Activated naive CD4-positive, alpha-beta T cell treated with anti-CD3 and anti-CD28 coated beads, Interleukin-2, amount 50 U/mL, for 24 hours (primary cell): Measurements from ENCODE around the gene SUCLG2.
"Not testable (repeated sequence)": the region's sequence is repeated elsewhere in the genome, so short reads cannot be mapped to it uniquely, and the experiment has no call there.

Experiments
- H3K27ac Mint-ChIP-seq: one replicate; pipeline ENCODE4 v1.8.0; 2021; ENCODE audit warnings: mild to moderate bottlenecking, mixed read lengths
- H3K27me3 Mint-ChIP-seq: one replicate; pipeline ENCODE4 v1.8.0; 2021; ENCODE audit warnings: mixed read lengths
- H3K36me3 Mint-ChIP-seq: one replicate; pipeline ENCODE4 v1.8.0; 2021; ENCODE audit warnings: mixed read lengths
- H3K4me1 Mint-ChIP-seq: one replicate; pipeline ENCODE4 v1.8.0; 2021; ENCODE audit warnings: mixed read lengths
- H3K4me3 Mint-ChIP-seq: one replicate; pipeline ENCODE4 v1.8.0; 2021; ENCODE audit warnings: mild to moderate bottlenecking, mixed read lengths
- H3K9me3 Mint-ChIP-seq: one replicate; pipeline ENCODE4 v1.8.0; 2021; ENCODE audit warnings: mixed read lengths

SUCLG2 gene

DNA sequence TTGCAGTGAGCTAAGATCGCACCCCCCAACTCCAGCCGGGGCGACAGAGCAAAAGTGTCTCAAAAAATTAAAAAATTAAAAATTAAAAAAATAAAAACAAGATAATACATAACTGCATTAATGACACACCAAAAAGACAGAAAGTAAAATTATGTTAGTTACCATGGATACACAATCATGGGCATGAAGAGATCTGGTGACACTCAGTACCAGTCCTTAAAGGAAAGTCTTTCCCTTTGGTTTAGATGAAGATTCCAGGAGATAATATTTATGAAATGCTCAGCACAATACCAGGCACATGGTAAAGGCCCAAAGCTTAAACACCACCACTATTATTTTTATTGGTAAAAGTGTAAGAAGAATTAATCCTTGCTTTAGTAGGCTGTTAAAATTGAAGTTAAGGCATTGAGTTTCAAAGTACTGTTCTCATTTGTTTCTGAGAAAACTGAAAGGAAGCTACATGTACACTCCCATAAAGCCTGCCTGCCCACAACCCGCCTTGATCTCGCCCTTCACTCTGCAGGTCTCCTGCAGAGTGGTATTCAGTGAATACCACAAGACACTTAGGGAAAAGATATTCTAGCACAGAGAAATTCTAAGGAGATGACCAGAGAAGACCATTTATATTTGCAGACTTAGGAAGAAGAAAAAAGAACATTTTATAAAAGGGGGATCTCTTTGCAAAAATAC is 52.3 kb downstream of the SUCLG2 start:
- Mint-ChIP-seq H3K4me1 (peaks cover 89% of the 10 kb centered on the region), H3K9me3 (no peaks in the 10 kb centered on the region), H3K27me3 (no peaks in the 10 kb centered on the region), H3K36me3 (peaks cover 17% of the 10 kb centered on the region), H3K27ac (peak overlapping the region; percentile 94), H3K4me3 (peak overlapping the region; percentile 77)

DNA sequence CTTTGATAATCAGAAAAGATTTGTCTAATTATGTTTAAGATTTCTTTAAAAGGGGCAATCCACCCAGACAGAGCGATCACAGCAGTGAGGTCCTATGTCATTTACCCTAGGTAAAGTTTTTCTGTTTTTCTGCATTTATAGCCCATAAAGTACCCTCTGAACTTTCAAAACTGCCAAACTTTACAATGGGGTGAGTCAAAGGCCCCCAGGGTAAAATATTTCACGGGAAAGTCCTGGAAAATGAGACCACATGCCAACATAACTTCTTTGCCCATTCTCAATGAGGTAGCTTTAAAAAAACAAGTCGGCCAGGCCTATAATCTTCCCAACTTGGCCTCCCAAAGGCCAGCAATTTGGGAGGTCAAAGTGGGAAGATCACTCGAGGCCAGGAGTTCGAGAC is 53.0 kb downstream of the SUCLG2 start:
- Mint-ChIP-seq H3K36me3 (peaks cover 17% of the 10 kb centered on the region), H3K9me3 (no peaks in the 10 kb centered on the region), H3K4me1 (peaks cover 91% of the 10 kb centered on the region), H3K27me3 (no peaks in the 10 kb centered on the region), H3K4me3 (no peak overlapping the region), H3K27ac (peak overlapping the region; percentile 30)

DNA sequence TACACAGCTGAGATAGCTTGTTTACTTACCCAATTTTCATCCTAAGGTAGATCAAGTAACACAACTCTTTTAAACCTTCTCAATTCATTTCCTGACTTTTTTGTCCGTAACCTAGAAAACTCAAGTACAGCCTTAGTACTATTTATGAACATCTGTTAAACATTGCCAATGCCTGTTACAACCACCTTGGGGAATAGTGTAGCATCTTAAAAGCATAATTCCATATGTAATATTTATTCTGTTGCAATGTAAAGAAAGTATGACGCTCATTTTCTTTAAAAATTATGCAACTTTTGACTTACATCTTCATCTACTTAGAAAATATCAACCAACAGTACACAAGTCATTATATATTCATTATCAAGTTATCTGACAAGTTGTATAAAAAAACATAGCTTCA is 54.6 kb downstream of the SUCLG2 start:
- H3K9me3 Mint-ChIP-seq = no peaks in the 10 kb centered on the region
- H3K27me3 Mint-ChIP-seq = no peaks in the 10 kb centered on the region
- peaks cover 19% of the 10 kb centered on the region for H3K36me3 Mint-ChIP-seq
- H3K4me3 Mint-ChIP-seq = peak overlapping the region; percentile 39
- H3K27ac Mint-ChIP-seq = peak overlapping the region; percentile 76
- peaks cover 91% of the 10 kb centered on the region for H3K4me1 Mint-ChIP-seq

DNA sequence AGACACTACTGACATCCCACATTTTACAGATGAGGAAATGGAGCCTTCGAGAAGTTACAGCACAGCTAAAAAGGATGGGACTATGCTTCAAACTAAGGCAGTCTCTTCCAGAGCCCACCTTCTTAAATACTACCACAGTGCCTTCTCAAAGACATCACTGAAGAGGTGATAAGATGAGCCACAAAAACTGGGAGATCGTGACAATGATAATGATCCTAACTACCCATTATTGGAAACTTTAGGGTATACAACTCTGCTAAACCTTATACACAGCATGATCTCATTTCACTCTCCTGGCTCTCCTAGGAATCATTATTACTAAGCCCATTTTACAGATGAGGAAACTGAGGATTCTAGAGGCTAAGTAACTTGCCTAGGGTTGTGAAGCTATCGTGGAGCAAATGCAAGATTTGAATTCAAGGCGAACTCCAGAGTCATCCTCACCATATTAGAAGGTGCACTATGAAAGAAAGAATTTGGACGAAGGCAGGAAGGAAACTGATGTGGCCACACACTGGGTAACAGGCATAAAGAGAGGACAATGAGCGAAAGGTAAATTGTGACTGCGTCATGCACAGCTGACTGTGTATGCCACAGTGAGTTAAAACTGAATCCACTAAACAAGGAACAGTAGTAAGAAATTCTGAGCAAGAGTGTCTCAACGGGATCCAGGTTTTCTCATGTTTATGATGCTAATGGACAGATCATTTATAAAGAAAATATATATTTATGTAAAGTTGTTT is 55.4 kb downstream of the SUCLG2 start:
- Mint-ChIP-seq H3K36me3 (peaks cover 21% of the 10 kb centered on the region), H3K4me3 (peak overlapping the region; percentile 9), H3K9me3 (no peaks in the 10 kb centered on the region), H3K4me1 (peaks cover 90% of the 10 kb centered on the region), H3K27ac (peak overlapping the region; percentile 63), H3K27me3 (no peaks in the 10 kb centered on the region)

DNA sequence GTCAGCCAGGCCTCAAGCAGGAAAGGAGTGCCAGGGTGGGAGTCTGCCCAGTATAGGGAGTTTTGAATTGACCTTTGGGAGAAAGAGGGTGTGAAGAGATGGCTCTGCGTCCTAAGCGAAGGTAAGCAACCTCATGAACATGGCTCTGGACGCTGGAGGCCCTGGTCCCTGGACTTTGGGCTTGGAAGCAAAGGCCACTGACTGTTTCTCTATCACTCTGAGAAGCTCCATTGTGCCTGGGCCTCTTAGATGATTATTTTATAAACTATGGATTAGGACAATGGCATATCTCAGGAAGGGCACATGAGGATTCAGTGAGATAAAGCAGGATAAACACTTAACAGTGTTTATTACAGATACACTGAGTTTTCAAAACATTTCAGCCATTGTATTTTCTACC is 59.0 kb downstream of the SUCLG2 start:
- Mint-ChIP-seq H3K4me3 (no peak overlapping the region), H3K27ac (peak overlapping the region; percentile 14), H3K4me1 (peaks cover 91% of the 10 kb centered on the region), H3K9me3 (no peaks in the 10 kb centered on the region), H3K27me3 (no peaks in the 10 kb centered on the region), H3K36me3 (peaks cover 34% of the 10 kb centered on the region)

GRCh38 chr3:67593761-67594234 is 60.6 kb downstream of the SUCLG2 start:
- H3K27ac Mint-ChIP-seq = no peak overlapping the region
- H3K4me1 Mint-ChIP-seq = peaks cover 86% of the 10 kb centered on the region
- no peaks in the 10 kb centered on the region for H3K27me3 Mint-ChIP-seq
- peaks cover 40% of the 10 kb centered on the region for H3K36me3 Mint-ChIP-seq
- no peak overlapping the region for H3K4me3 Mint-ChIP-seq
- no peaks in the 10 kb centered on the region for H3K9me3 Mint-ChIP-seq

GRCh38 chr3:67592057-67592456 is 62.4 kb downstream of the SUCLG2 start:
- no peaks in the 10 kb centered on the region for H3K9me3 Mint-ChIP-seq
- peaks cover 85% of the 10 kb centered on the region for H3K4me1 Mint-ChIP-seq
- H3K36me3 Mint-ChIP-seq = peaks cover 38% of the 10 kb centered on the region
- no peaks in the 10 kb centered on the region for H3K27me3 Mint-ChIP-seq
- H3K4me3 Mint-ChIP-seq = no peak overlapping the region
- H3K27ac Mint-ChIP-seq = no peak overlapping the region

- Mint-ChIP-seq H3K9me3 (no peaks in the 10 kb centered on the region), H3K4me1 (peaks cover 87% of the 10 kb centered on the region), H3K36me3 (peaks cover 48% of the 10 kb centered on the region), H3K4me3 (no peak overlapping the region), H3K27ac (no peak overlapping the region), H3K27me3 (no peaks in the 10 kb centered on the region)
Observed at GRCh38 chr3:67587811-67588210, 66.6 kb downstream of the SUCLG2 start.

GRCh38 chr3:67587301-67587700 is 67.1 kb downstream of the SUCLG2 start:
- Mint-ChIP-seq H3K36me3 (peaks cover 51% of the 10 kb centered on the region), H3K27ac (no peak overlapping the region), H3K4me3 (no peak overlapping the region), H3K4me1 (peaks cover 87% of the 10 kb centered on the region), H3K9me3 (no peaks in the 10 kb centered on the region), H3K27me3 (no peaks in the 10 kb centered on the region)

DNA sequence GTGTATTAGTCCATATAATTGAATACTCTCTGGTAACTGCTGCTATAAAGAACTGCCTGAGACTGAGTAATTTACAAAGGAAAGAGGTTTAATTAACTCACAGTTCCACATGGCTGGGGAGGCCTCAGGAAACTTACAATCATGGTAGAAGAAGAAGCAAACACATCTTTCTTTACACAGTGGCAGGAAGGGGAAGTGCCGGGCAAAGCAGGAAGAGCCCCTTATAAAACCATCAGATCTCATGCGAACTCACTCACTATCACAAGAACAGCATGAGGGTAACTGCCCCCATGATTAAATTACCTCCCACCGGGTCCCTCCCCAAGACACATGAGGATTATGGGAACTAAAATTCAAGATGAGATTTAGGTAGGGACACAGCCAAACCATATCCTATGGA is 69.8 kb downstream of the SUCLG2 start:
- H3K27ac Mint-ChIP-seq, H3K27me3 Mint-ChIP-seq, H3K9me3 Mint-ChIP-seq, H3K4me3 Mint-ChIP-seq: not testable (repeated sequence)
- H3K36me3 Mint-ChIP-seq = peaks cover 47% of the 10 kb centered on the region
- peaks cover 83% of the 10 kb centered on the region for H3K4me1 Mint-ChIP-seq

GRCh38 chr3:67580430-67581000 is 73.9 kb downstream of the SUCLG2 start:
- no peak overlapping the region for H3K27ac Mint-ChIP-seq
- H3K4me3 Mint-ChIP-seq = no peak overlapping the region
- no peaks in the 10 kb centered on the region for H3K27me3 Mint-ChIP-seq
- peaks cover 40% of the 10 kb centered on the region for H3K36me3 Mint-ChIP-seq
- H3K9me3 Mint-ChIP-seq = no peaks in the 10 kb centered on the region
- H3K4me1 Mint-ChIP-seq = peaks cover 67% of the 10 kb centered on the region

DNA sequence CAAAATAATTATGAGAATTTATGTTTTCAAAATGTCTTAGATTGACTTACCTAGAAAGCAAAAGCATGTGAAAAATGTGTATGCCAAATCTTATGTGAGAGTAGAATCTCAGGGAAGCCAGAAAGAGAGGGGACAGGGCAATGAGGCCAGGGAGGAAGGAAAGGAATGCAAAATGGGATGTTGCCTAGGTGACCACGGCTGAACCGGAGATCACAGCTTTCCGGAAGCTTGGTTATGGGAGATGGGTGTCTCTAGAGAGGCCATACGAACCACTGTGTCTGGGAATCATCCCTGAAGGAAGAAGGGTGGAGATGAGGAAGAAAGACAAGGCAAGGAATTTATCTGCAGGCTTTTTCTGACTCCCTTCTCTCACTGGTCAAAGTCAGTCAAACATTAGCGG is 76.0 kb downstream of the SUCLG2 start:
- no peak overlapping the region for H3K27ac Mint-ChIP-seq
- peaks cover 64% of the 10 kb centered on the region for H3K4me1 Mint-ChIP-seq
- H3K4me3 Mint-ChIP-seq = no peak overlapping the region
- H3K9me3 Mint-ChIP-seq = peaks cover 4% of the 10 kb centered on the region
- no peaks in the 10 kb centered on the region for H3K27me3 Mint-ChIP-seq
- H3K36me3 Mint-ChIP-seq = peaks cover 38% of the 10 kb centered on the region

- peaks cover 38% of the 10 kb centered on the region for H3K36me3 Mint-ChIP-seq
- no peaks in the 10 kb centered on the region for H3K27me3 Mint-ChIP-seq
- H3K27ac Mint-ChIP-seq = no peak overlapping the region
- H3K9me3 Mint-ChIP-seq = peaks cover 4% of the 10 kb centered on the region
- H3K4me3 Mint-ChIP-seq = no peak overlapping the region
- peaks cover 62% of the 10 kb centered on the region for H3K4me1 Mint-ChIP-seq
Observed at GRCh38 chr3:67576441-67576840, 78.0 kb downstream of the SUCLG2 start.

GRCh38 chr3:67569324-67569723 is 85.1 kb downstream of the SUCLG2 start:
- no peaks in the 10 kb centered on the region for H3K27me3 Mint-ChIP-seq
- H3K9me3 Mint-ChIP-seq = peaks cover 8% of the 10 kb centered on the region
- peaks cover 41% of the 10 kb centered on the region for H3K36me3 Mint-ChIP-seq
- H3K4me3 Mint-ChIP-seq = no peak overlapping the region
- H3K4me1 Mint-ChIP-seq = peaks cover 47% of the 10 kb centered on the region
- no peak overlapping the region for H3K27ac Mint-ChIP-seq

DNA sequence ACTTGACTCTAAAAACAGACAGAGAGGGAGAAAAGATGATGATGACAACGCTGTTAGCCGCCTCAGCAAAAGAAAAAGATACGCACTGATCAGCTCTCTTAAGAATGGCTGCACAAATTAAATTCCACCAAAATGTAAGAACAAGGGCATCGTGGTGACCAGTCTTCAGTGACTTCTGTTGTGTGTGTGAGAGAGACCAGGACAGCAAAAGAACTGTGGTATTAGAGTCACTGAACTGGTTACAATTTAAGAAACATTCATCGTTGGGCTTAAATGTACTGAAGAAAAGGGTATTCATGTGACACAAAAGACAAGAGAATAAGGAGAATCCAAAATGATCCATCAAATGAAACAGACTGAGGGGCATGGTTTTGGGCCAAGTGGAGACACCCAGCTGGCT is 86.5 kb downstream of the SUCLG2 start:
- Mint-ChIP-seq H3K4me1 (peaks cover 39% of the 10 kb centered on the region), H3K27me3 (no peaks in the 10 kb centered on the region), H3K36me3 (peaks cover 37% of the 10 kb centered on the region), H3K27ac (peak overlapping the region; percentile 61), H3K4me3 (no peak overlapping the region), H3K9me3 (peaks cover 4% of the 10 kb centered on the region)

DNA sequence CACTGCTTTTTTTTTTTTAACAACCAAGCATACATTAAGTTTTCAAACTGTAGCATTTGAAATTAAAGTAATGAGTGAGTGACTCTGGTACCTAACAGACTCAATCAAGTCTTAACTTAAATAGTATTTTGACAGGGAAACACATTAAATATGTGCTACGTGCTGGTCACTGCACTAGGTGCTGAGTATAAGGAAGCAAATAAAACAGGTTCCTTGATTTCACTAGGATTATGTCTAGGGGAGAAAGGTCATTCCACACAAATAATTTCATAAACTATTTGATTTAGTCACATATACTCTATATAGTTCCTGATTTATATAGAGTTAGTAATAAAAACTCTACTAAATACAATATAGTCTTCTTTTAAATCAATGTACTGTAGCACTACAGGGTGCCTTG is 89.4 kb downstream of the SUCLG2 start:
- H3K27me3 Mint-ChIP-seq = no peaks in the 10 kb centered on the region
- H3K4me1 Mint-ChIP-seq = peaks cover 41% of the 10 kb centered on the region
- H3K4me3 Mint-ChIP-seq = no peak overlapping the region
- peaks cover 4% of the 10 kb centered on the region for H3K9me3 Mint-ChIP-seq
- H3K36me3 Mint-ChIP-seq = peaks cover 25% of the 10 kb centered on the region
- H3K27ac Mint-ChIP-seq = no peak overlapping the region
